ENCODE results near the gene CHCHD6.

The CHCHD6 gene

DNA sequence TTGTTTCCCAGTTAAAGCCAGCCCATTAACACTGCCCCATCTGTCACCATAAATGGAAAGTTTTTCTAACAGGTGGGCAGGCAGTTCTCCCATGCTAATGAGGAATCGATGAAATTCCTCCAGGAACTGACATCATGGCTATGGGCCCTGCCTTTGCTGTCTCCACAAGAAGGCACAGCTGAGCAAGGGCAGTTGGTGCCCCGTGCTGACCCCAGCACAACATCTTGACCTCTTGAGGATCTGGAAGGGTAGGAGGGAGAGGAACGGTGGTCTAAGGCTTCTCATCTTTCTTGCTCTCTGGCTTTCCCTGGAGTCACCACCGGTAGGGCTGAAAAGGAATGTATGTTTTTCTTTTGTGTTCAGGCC, 46.7 kb downstream of the CHCHD6 start:
- 37 to 42% methylated on average over 4 of the region's 4 CpGs for WGBS, 2 experiments
- Histone ChIP-seq H3K27ac (ENCODE audit: insufficient read depth, low read depth, low read length, poor library complexity, severe bottlenecking) (no peak overlapping the region), H3K4me1 (ENCODE audit: control insufficient read depth, insufficient read depth, low read length) (peaks cover 22% of the 10 kb centered on the region)

DNA sequence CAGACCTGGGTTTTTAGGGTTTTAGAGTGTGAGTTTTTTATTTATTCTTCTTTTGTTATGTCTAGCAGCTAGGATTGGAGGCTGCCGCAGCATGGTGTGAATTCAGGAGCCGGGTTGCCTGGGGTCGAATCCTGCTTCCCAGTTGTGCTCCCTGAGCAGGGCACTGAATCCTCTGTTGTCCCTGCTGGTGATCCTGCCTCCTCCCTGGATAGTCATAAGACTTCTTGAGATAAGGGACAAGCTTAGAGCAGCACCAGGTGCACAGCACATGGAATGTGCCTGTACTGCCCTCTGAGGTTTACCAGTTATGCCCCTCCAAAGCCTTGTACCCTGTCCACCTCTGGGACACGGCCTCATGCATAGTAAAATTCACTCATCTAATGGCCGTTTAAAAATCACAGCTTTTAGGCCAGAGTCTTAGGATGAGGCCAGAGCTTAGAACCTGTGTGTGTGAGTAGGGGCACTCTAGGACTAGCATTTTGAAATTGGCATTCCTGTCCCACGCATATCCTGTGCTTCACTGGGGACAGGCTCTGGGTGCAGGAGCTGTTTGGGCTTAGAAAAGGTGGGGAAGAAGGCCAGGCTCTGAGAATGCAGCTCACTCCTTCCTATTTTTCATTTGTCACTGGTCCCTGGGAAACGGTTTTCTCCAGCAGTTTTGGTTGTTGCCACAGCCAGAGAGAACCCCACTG, 47.7 kb downstream of the CHCHD6 start:
- H3K9me3 ChIP-seq (ENCODE audit: control insufficient read depth, low read length), result no peaks in the 10 kb centered on the region
- H3K4me1 ChIP-seq (ENCODE audit: control insufficient read depth, insufficient read depth, low read length), result peaks cover 22% of the 10 kb centered on the region
- no peak overlapping the region for H3K27ac ChIP-seq (ENCODE audit: insufficient read depth, low read depth, low read length, poor library complexity, severe bottlenecking)
- H3K4me3 ChIP-seq (ENCODE audit: insufficient read depth, low read depth, low read length), result no peak overlapping the region
- no peaks in the 10 kb centered on the region for H3K36me3 ChIP-seq (ENCODE audit: control insufficient read depth, insufficient read depth, low read length)
- H3K27me3 ChIP-seq (ENCODE audit: control insufficient read depth, insufficient read depth, low read length, poor library complexity, severe bottlenecking), result no peaks in the 10 kb centered on the region
- 50 to 53% methylated on average over 7 of the region's 7 CpGs for WGBS, 2 experiments

More for the DNA sequence above, 46.7 kb downstream of the CHCHD6 start:
- H3K27me3 ChIP-seq (ENCODE audit: control insufficient read depth, insufficient read depth, low read length, poor library complexity, severe bottlenecking), result no peaks in the 10 kb centered on the region
- no peaks in the 10 kb centered on the region for H3K9me3 ChIP-seq (ENCODE audit: control insufficient read depth, low read length)
- H3K4me3 ChIP-seq (ENCODE audit: insufficient read depth, low read depth, low read length), result no peak overlapping the region
- no peaks in the 10 kb centered on the region for H3K36me3 ChIP-seq (ENCODE audit: control insufficient read depth, insufficient read depth, low read length)

DNA sequence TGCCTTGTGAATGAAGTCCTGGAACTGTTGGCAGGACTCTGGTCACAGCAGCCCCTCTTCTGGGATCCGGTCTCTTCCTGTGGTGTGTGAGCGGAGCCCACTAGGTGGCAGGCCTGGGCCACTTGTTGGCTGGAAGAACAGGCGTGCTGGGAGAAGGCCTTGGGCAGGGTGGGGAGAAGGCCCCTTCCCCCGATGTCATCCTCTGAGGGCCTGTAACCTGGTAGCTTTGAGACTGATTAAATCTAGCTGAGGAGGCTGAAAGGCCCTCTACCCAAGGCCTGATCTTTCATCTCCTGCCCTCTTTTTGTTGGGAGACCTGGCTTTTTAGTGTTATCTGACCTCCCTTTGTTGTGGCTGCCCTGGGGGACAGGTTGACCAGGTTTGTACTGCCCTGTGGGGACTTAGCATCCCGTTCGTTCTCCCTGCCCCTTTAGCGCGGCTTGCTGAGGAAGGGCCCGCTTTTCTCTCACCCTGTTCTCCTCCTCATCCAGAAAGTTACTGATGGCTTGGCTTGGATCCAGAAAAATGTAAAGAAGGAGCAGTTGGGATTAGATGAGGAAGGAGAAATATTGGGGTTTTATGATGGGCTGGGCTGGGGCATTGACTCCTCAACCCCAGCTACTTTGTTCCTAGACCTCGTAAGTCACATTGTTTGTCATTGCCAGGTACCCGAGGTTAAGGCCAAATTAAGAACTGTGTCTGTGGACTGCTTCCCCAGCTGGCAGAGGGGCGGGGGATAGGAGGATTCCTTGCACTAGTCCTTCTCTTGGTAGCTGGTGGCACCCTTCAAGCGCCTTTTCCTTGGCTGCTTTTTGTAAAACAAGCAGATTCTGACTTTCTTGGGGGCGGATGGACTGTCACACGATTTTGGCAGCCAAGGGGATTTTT, 48.5 kb downstream of the CHCHD6 start:
- Histone ChIP-seq H3K9me3 (ENCODE audit: control insufficient read depth, low read length) (no peaks in the 10 kb centered on the region), H3K27ac (ENCODE audit: insufficient read depth, low read depth, low read length, poor library complexity, severe bottlenecking) (no peak overlapping the region)

DNA sequence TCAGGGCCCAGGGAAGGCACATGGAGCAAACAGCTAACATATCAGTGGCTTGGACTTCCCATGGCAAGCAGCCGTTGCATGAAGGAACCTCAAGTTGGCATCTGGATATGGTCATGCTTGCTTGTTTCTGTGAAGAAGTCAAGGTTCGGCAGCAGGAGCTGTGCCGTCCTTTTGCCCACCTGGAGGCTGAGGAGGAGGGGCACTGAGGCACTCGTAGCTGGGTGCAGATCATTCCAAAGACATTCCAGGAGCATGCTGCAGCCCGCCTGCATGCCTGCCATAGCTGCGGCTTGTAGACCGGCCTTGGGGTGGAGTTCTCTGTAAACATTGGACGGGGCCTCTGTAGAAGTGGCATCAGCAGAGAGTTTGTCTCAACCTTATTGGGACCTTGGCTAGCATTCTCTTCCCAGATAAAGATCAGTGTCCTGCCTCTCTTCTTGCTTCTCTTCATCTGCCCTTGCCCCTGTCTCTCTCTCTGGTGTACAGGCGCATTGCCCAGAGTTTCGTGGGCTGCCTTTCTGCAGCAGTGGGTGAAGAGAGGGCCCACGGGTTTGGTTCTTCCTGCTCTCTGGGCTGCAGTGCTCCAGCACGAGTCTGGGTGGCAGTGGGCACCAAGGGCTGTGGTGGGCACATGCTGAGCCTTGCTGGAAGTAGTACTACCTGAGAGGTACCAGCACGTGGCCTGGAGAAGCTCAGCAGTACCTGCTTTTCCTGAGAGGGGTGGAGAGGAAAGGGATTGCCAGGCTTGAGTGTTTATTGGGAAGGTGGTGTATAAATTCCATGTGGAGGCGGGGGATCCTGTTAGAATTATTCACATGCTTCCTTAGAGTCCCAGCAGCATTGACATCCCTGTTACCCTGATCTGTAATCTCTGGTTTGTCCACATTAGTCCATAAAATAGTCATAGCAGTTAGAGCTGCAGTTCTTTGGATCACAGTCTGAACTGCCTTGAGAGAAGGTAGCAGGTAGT, 49.4 kb downstream of the CHCHD6 start:
- no peaks in the 10 kb centered on the region for H3K9me3 ChIP-seq (ENCODE audit: control insufficient read depth, low read length)
- no peaks in the 10 kb centered on the region for H3K36me3 ChIP-seq (ENCODE audit: control insufficient read depth, insufficient read depth, low read length)
- peaks cover 22% of the 10 kb centered on the region for H3K4me1 ChIP-seq (ENCODE audit: control insufficient read depth, insufficient read depth, low read length)
- no peaks in the 10 kb centered on the region for H3K27me3 ChIP-seq (ENCODE audit: control insufficient read depth, insufficient read depth, low read length, poor library complexity, severe bottlenecking)
- H3K27ac ChIP-seq (ENCODE audit: insufficient read depth, low read depth, low read length, poor library complexity, severe bottlenecking), result no peak overlapping the region
- H3K4me3 ChIP-seq (ENCODE audit: insufficient read depth, low read depth, low read length), result no peak overlapping the region
- 92% methylated on average over 14 of the region's 14 CpGs for WGBS, 2 experiments

More for the DNA sequence above, 48.5 kb downstream of the CHCHD6 start:
- no peak overlapping the region for H3K4me3 ChIP-seq (ENCODE audit: insufficient read depth, low read depth, low read length)
- WGBS, 2 experiments, result 60 to 61% methylated on average over 15 of the region's 15 CpGs
- no peaks in the 10 kb centered on the region for H3K27me3 ChIP-seq (ENCODE audit: control insufficient read depth, insufficient read depth, low read length, poor library complexity, severe bottlenecking)
- no peaks in the 10 kb centered on the region for H3K36me3 ChIP-seq (ENCODE audit: control insufficient read depth, insufficient read depth, low read length)
- H3K4me1 ChIP-seq (ENCODE audit: control insufficient read depth, insufficient read depth, low read length), result peaks cover 22% of the 10 kb centered on the region

DNA sequence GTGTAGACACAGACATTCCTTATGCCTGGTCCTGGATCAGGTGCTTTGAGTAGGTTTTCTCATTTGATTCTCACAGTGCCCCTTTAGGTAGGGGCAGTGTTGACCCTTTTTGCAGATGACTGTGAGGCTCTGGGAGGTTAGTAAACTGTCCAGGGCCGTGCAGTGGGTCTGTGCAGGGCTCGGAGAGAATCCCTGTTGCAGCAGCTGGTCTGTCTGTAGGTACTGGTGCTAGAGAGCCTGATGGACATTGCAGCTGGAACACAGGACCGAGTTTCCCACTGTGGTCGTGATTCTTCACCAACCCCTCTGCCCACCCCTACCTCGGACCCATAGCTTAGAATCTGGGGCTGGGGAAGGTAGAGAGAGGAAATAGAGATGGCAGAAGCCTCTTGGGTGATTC, 51.8 kb downstream of the CHCHD6 start:
- H3K27me3 ChIP-seq (ENCODE audit: control insufficient read depth, insufficient read depth, low read length, poor library complexity, severe bottlenecking), result no peaks in the 10 kb centered on the region

DNA sequence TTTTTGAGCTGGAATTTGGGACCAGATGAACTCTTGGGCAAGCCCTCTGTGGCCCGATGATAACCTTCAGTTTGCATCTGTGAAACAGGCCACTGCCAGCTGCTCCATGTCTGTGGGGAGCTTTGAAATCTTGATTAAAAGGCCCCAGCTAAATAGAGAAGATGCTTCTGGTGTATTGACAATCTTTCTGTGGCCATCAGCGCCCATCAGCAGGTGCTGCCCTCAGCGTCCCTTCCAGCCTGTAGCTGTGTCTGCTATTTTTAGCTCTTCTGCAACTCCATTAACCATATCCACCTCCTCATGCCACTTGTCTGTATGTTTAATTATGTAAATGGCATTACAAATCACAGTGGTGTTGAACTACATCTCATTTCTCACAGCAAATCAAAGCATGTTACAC, 54.0 kb downstream of the CHCHD6 start:
- H3K27ac ChIP-seq (ENCODE audit: insufficient read depth, low read depth, low read length, poor library complexity, severe bottlenecking), result no peak overlapping the region

More for the DNA sequence above, 51.8 kb downstream of the CHCHD6 start:
- Histone ChIP-seq H3K36me3 (ENCODE audit: control insufficient read depth, insufficient read depth, low read length) (no peaks in the 10 kb centered on the region), H3K9me3 (ENCODE audit: control insufficient read depth, low read length) (no peaks in the 10 kb centered on the region), H3K4me1 (ENCODE audit: control insufficient read depth, insufficient read depth, low read length) (peaks cover 19% of the 10 kb centered on the region), H3K27ac (ENCODE audit: insufficient read depth, low read depth, low read length, poor library complexity, severe bottlenecking) (no peak overlapping the region), H3K4me3 (ENCODE audit: insufficient read depth, low read depth, low read length) (no peak overlapping the region)
- 95 to 96% methylated on average over 3 to 5 of the region's 5 CpGs for WGBS, 2 experiments

DNA sequence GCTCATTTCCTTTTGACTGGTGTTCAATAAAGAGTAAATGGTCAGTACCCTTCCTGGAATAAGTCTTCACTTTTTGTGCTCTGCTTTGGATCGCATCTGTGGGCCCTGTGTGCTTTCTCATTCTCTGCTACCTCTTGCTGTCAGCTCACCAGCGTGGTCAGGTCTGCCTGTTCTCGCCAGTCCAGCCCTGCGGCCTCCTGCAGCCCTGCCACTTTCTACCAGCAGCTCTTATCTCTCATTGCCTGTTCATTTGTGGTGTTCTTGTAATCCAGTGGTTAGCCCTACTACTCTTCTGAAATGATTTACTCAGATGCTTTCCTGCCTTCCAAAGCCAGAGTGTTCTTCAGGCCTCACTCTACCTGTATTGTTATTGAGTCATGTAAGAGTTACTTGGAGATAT, 54.8 kb downstream of the CHCHD6 start:
- Histone ChIP-seq H3K4me3 (ENCODE audit: insufficient read depth, low read depth, low read length) (no peak overlapping the region), H3K4me1 (ENCODE audit: control insufficient read depth, insufficient read depth, low read length) (no peaks in the 10 kb centered on the region), H3K36me3 (ENCODE audit: control insufficient read depth, insufficient read depth, low read length) (no peaks in the 10 kb centered on the region), H3K27ac (ENCODE audit: insufficient read depth, low read depth, low read length, poor library complexity, severe bottlenecking) (no peak overlapping the region), H3K27me3 (ENCODE audit: control insufficient read depth, insufficient read depth, low read length, poor library complexity, severe bottlenecking) (no peaks in the 10 kb centered on the region), H3K9me3 (ENCODE audit: control insufficient read depth, low read length) (no peaks in the 10 kb centered on the region)
- WGBS, 2 experiments, result 94% methylated on average over 4 of the region's 4 CpGs

More for the DNA sequence above, 54.0 kb downstream of the CHCHD6 start:
- Histone ChIP-seq H3K4me3 (ENCODE audit: insufficient read depth, low read depth, low read length) (no peak overlapping the region), H3K27me3 (ENCODE audit: control insufficient read depth, insufficient read depth, low read length, poor library complexity, severe bottlenecking) (no peaks in the 10 kb centered on the region), H3K4me1 (ENCODE audit: control insufficient read depth, insufficient read depth, low read length) (no peaks in the 10 kb centered on the region), H3K36me3 (ENCODE audit: control insufficient read depth, insufficient read depth, low read length) (no peaks in the 10 kb centered on the region), H3K9me3 (ENCODE audit: control insufficient read depth, low read length) (no peaks in the 10 kb centered on the region)
- 92 to 97% methylated on average over 3 of the region's 3 CpGs for WGBS, 2 experiments

DNA sequence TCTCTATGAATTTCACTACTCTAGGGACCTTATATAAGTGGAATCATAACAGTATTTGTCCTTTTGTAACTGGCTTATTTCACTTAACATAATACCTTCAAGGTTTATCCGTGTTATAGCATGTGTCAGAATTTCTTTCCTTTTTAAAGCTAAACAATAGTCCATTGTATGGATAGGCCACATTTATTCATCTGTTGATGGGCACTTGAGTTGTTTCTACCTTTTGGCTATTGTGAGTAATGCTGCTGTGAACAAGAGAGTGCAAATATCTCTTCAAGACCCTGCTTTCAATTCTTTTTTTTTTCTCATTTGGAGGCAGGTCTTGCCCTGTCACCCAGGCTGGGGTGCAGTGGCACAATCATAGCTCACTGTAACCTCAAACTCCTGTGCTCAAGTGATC, 56.5 kb downstream of the CHCHD6 start:
- WGBS, 2 experiments, result 100% methylated on average over 1 of the region's 1 CpG; no CpG with 5 or more reads in 1 of the 2 experiments
- no peaks in the 10 kb centered on the region for H3K36me3 ChIP-seq (ENCODE audit: control insufficient read depth, insufficient read depth, low read length)
- H3K4me3 ChIP-seq (ENCODE audit: insufficient read depth, low read depth, low read length), result no peak overlapping the region
- no peaks in the 10 kb centered on the region for H3K27me3 ChIP-seq (ENCODE audit: control insufficient read depth, insufficient read depth, low read length, poor library complexity, severe bottlenecking)
- no peaks in the 10 kb centered on the region for H3K9me3 ChIP-seq (ENCODE audit: control insufficient read depth, low read length)
- H3K4me1 ChIP-seq (ENCODE audit: control insufficient read depth, insufficient read depth, low read length), result no peaks in the 10 kb centered on the region
- H3K27ac ChIP-seq (ENCODE audit: insufficient read depth, low read depth, low read length, poor library complexity, severe bottlenecking), result no peak overlapping the region

DNA sequence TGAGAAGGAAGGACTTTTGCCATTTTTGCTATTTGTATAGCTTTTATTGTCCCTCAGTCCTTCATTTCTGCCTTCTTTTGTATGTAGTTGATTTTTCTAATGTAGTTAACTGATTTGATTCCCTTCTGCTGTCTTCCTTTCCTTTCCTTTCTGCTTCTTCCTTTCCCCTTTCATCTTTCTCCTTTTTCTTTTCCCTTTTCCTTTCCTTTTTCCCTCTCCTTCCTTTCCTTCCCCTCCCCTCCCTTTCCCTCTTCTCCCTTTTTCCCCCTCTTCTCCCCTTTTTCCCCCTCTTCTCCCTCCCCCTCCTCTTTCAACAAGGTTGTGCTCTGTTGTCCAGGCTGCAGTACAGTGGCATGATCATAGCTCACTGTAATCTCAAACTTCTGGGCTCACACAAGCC, 59.0 kb downstream of the CHCHD6 start:
- Histone ChIP-seq H3K27me3 (ENCODE audit: control insufficient read depth, insufficient read depth, low read length, poor library complexity, severe bottlenecking) (no peaks in the 10 kb centered on the region), H3K9me3 (ENCODE audit: control insufficient read depth, low read length) (no peaks in the 10 kb centered on the region), H3K4me3 (ENCODE audit: insufficient read depth, low read depth, low read length) (no peak overlapping the region), H3K27ac (ENCODE audit: insufficient read depth, low read depth, low read length, poor library complexity, severe bottlenecking) (no peak overlapping the region), H3K36me3 (ENCODE audit: control insufficient read depth, insufficient read depth, low read length) (no peaks in the 10 kb centered on the region), H3K4me1 (ENCODE audit: control insufficient read depth, insufficient read depth, low read length) (no peaks in the 10 kb centered on the region)

All from ectodermal cell (in vitro differentiated cells).